ENCODE results near the gene IPO4. TPM values are rescaled to one million over a fixed set of nuclear protein-coding genes. Genes with fewer than 3 reads are reported as not detected.

The IPO4 gene
- total and polyA plus RNA-seq, 10 of the 15 experiments (the other 5 are each of a cell fraction or from before 2014, with no cell fraction given): 7.8 to 139 (median 37.6) TPM

DNA sequence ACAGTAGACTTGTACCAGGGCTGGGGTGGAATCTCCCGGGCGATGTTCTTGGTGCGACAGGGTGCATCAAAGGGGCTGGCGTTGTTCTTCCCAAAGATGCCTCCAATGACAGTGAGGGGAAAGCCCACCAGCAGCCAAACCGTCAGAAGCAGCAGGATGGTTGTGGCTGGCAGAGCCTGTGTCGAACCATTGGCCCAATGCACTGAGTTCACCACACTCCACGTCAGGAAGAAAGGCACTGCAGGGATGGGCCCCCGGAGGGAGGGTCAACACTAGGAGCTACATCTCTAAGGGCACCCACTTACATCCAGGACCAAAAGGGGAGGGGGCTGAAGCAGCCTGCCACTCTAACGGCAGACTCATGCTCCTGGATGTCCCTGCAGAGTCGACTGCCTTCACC lies 1.8 kb upstream of the IPO4 start (continued):
- TF ChIP-seq, protein P1, sequence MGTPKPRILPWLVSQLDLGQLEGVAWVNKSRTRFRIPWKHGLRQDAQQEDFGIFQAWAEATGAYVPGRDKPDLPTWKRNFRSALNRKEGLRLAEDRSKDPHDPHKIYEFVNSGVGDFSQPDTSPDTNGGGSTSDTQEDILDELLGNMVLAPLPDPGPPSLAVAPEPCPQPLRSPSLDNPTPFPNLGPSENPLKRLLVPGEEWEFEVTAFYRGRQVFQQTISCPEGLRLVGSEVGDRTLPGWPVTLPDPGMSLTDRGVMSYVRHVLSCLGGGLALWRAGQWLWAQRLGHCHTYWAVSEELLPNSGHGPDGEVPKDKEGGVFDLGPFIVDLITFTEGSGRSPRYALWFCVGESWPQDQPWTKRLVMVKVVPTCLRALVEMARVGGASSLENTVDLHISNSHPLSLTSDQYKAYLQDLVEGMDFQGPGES (IDR thresholded peaks at IDR 0.05): no peak
- no peak for TF ChIP-seq NFYA (IDR thresholded peaks at IDR 0.05; ENCODE audit: borderline replicate concordance, low read depth, low read length)
- no peak for TF ChIP-seq SUPT20H (IDR thresholded peaks at IDR 0.05; ENCODE audit: borderline replicate concordance, control insufficient read depth, low read depth, low read length)
- no peak for TF ChIP-seq ESRRA (IDR thresholded peaks at IDR 0.05; ENCODE audit: low read length)
- TF ChIP-seq, protein P2, sequence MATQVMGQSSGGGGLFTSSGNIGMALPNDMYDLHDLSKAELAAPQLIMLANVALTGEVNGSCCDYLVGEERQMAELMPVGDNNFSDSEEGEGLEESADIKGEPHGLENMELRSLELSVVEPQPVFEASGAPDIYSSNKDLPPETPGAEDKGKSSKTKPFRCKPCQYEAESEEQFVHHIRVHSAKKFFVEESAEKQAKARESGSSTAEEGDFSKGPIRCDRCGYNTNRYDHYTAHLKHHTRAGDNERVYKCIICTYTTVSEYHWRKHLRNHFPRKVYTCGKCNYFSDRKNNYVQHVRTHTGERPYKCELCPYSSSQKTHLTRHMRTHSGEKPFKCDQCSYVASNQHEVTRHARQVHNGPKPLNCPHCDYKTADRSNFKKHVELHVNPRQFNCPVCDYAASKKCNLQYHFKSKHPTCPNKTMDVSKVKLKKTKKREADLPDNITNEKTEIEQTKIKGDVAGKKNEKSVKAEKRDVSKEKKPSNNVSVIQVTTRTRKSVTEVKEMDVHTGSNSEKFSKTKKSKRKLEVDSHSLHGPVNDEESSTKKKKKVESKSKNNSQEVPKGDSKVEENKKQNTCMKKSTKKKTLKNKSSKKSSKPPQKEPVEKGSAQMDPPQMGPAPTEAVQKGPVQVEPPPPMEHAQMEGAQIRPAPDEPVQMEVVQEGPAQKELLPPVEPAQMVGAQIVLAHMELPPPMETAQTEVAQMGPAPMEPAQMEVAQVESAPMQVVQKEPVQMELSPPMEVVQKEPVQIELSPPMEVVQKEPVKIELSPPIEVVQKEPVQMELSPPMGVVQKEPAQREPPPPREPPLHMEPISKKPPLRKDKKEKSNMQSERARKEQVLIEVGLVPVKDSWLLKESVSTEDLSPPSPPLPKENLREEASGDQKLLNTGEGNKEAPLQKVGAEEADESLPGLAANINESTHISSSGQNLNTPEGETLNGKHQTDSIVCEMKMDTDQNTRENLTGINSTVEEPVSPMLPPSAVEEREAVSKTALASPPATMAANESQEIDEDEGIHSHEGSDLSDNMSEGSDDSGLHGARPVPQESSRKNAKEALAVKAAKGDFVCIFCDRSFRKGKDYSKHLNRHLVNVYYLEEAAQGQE (IDR thresholded peaks at IDR 0.05; ENCODE audit: low read depth, low read length): no peak
- TF ChIP-seq ZZZ3 (IDR thresholded peaks at IDR 0.05; ENCODE audit: control insufficient read depth, insufficient read length, low read depth): no peak

DNA sequence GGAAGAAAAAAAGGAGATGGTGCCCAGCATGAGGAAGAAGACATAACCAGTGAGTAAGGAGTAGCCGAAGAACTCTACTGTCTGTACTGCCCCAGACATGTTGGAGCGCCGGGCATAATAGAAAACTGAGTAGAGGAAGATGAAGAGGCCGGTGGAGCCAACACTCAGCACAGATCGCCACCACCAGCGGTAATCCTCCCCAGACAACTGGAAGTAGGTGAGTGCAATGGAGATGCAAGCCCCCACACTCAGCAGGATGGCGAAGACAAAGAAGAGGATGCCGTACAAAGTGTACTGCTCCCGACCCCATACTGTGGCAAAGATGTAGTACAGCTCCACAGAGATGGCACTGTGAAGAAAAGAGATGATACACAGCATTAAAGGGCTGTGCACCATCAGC lies 844 bp upstream of the IPO4 start:
- Histone ChIP-seq H3K4me1 (ENCODE audit: control insufficient read depth, insufficient read depth, low read length) (peaks cover 4% of the 10 kb centered on the region; the same call in 1 of the 2 replicates), H3K27ac (ENCODE audit: control insufficient read depth, insufficient read depth) (peak overlapping the region; percentile 17; the same call in 1 of the 2 replicates), H3K9ac (ENCODE audit: control insufficient read depth, insufficient read depth, low read length) (no peak overlapping the region), H3K4me2 (ENCODE audit: control insufficient read depth, insufficient read depth) (peak overlapping the region; percentile 78), H3K36me3 (ENCODE audit: control insufficient read depth in 2 of 2, insufficient read depth in 2 of 2, low read length in 1 of 2) (peaks cover 12 to 19% of the 10 kb centered on the region in 2 experiments), H3K9me3 (replicated peaks; ENCODE audit: control insufficient read depth, insufficient read depth, low read length) (no peaks in the 10 kb centered on the region), H3K79me2 (ENCODE audit: control insufficient read depth, insufficient read depth, low read length) (peaks cover 28% of the 10 kb centered on the region), H3K4me3 (no peak overlapping the region), H2AFZ (ENCODE audit: control insufficient read depth, low read depth, low read length) (no peak overlapping the region), H4K20me1 (ENCODE audit: control insufficient read depth, insufficient read depth) (no peaks in the 10 kb centered on the region), H3K27me3 (replicated peaks in 1 of 2; ENCODE audit: control insufficient read depth in 2 of 2, insufficient read depth in 2 of 2, low read length in 1 of 2) (no peaks in the 10 kb centered on the region)
- ChIA-PET CTCF (interaction anchor here (0.6 to 2.2 kb wide), 8 partner anchors 14 to 1815 kb away, joined by 3 to 9 read pairs (median 6); partner anchors contain the start of genes CHMP4A, CIDEB, IRF9 and TINF2), POLR2A (interaction anchor here (1.0 to 3.0 kb wide), 8 partner anchors 14 to 241 kb away, joined by 3 to 28 read pairs (median 6); partner anchors contain the start of genes CHMP4A, CIDEB, IRF9 and PSME2), SMC1A (ENCODE audit: uncharacterized antibody, unreplicated experiment) (interaction anchor here (0.9 to 1.5 kb wide), 5 partner anchors 28 to 119 kb away, joined by 3 to 11 read pairs (median 5); partner anchors contain the start of genes CIDEB, DCAF11, IRF9 and NRL), RAD21 (ENCODE audit: unreplicated experiment) (interaction anchor here (0.6 to 2.8 kb wide), 12 partner anchors 24 to 132 kb away, joined by 3 to 13 read pairs (median 4); partner anchors contain the start of genes CHMP4A, CIDEB, DCAF11 and DHRS1)
- ATAC-seq (no peak), DNase-seq (ENCODE audit: low read depth, low spot score) (no peak), FAIRE-seq (no peak)
- in situ Hi-C loops (cut with MboI): no loop called here
- no TSS peak for BruUV-seq (replicated peaks)
- intact Hi-C loops (cut with micrococcal nuclease; ENCODE audit: unreplicated experiment): loop anchor here (2.0 kb wide), 1 partner anchor 107 kb away; no protein-coding TSS in a partner anchor
- over 99% methylated on average over 9 of the region's 9 CpGs for WGBS (ENCODE audit: insufficient coverage, insufficient replicate concordance, low lambda C conversion rate, missing lambda C conversion rate)
- TF ChIP-seq KDM1A (IDR thresholded peaks at IDR 0.05; ENCODE audit: borderline replicate concordance) (no peak), ZNF24 (IDR thresholded peaks at IDR 0.05) (no peak), SMC3 (IDR thresholded peaks at IDR 0.05; ENCODE audit: borderline replicate concordance, low read length) (no peak), YBX1 (IDR thresholded peaks at IDR 0.05) (no peak), NFYA (IDR thresholded peaks at IDR 0.05; ENCODE audit: borderline replicate concordance, low read depth, low read length) (no peak)
- TF ChIP-seq, protein P3, sequence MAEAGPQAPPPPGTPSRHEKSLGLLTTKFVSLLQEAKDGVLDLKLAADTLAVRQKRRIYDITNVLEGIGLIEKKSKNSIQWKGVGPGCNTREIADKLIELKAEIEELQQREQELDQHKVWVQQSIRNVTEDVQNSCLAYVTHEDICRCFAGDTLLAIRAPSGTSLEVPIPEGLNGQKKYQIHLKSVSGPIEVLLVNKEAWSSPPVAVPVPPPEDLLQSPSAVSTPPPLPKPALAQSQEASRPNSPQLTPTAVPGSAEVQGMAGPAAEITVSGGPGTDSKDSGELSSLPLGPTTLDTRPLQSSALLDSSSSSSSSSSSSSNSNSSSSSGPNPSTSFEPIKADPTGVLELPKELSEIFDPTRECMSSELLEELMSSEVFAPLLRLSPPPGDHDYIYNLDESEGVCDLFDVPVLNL (IDR thresholded peaks at IDR 0.05; ENCODE audit: low read depth, low read length): no peak
- TF ChIP-seq, protein P4, sequence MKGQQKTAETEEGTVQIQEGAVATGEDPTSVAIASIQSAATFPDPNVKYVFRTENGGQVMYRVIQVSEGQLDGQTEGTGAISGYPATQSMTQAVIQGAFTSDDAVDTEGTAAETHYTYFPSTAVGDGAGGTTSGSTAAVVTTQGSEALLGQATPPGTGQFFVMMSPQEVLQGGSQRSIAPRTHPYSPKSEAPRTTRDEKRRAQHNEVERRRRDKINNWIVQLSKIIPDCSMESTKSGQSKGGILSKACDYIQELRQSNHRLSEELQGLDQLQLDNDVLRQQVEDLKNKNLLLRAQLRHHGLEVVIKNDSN (IDR thresholded peaks at IDR 0.05; ENCODE audit: borderline replicate concordance, extremely low read length, insufficient read depth, low read depth, low read length): no peak
- TF ChIP-seq, protein P5, sequence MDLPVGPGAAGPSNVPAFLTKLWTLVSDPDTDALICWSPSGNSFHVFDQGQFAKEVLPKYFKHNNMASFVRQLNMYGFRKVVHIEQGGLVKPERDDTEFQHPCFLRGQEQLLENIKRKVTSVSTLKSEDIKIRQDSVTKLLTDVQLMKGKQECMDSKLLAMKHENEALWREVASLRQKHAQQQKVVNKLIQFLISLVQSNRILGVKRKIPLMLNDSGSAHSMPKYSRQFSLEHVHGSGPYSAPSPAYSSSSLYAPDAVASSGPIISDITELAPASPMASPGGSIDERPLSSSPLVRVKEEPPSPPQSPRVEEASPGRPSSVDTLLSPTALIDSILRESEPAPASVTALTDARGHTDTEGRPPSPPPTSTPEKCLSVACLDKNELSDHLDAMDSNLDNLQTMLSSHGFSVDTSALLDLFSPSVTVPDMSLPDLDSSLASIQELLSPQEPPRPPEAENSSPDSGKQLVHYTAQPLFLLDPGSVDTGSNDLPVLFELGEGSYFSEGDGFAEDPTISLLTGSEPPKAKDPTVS (IDR thresholded peaks at IDR 0.05; ENCODE audit: low read depth, low read length): no peak

Data from GM12878 (cell line).